Activated CD4-positive, alpha-beta memory T cell treated with anti-CD3 and anti-CD28 coated beads, Interleukin-2, amount 10 ng/mL, durations not matched to agents 7 days and 5 days (primary cell): Measurements from ENCODE around the gene CBY2. TPM values are rescaled to one million over a fixed set of nuclear protein-coding genes. Genes with fewer than 3 reads are reported as not detected.
A peak's percentile ranks its signal among the peaks of the same experiment; 100 is the strongest.
"Not testable (repeated sequence)": the region's sequence is repeated elsewhere in the genome, so short reads cannot be mapped to it uniquely, and the experiment has no call there.

Source experiments
- CTCF ChIA-PET: fragments of 350-600 bp; sonication (Branson Sonifier 250); formaldehyde crosslinking; loops from one replicate; lab custom pipeline; 2021; ENCODE audit warnings: antibody characterized with exemption, inconsistent platforms; lab: Charles Lee
- POLR2A ChIA-PET: fragments of 350-600 bp; sonication (Branson Sonifier 250); formaldehyde crosslinking; loops from one replicate; lab custom pipeline; 2021; ENCODE audit warnings: antibody characterized with exemption; lab: Charles Lee
- DNase-seq: peaks from one replicate; pipeline ENCODE4 v3.0.0-alpha.2; 2020
- H3K27ac Mint-ChIP-seq: one replicate; pipeline ENCODE4 v1.8.0; 2021; ENCODE audit warnings: mild to moderate bottlenecking, mixed read lengths
- H3K27me3 Mint-ChIP-seq: one replicate; pipeline ENCODE4 v1.8.0; 2021; ENCODE audit warnings: mixed read lengths
- H3K36me3 Mint-ChIP-seq: one replicate; pipeline ENCODE4 v1.8.0; 2021; ENCODE audit warnings: low read depth, mixed read lengths
- H3K4me1 Mint-ChIP-seq: one replicate; pipeline ENCODE4 v1.8.0; 2021; ENCODE audit warnings: mixed read lengths
- H3K4me3 Mint-ChIP-seq: one replicate; pipeline ENCODE4 v1.8.0; 2021; ENCODE audit warnings: mild to moderate bottlenecking, mixed read lengths
- H3K9me3 Mint-ChIP-seq: one replicate; pipeline ENCODE4 v1.8.0; 2021; ENCODE audit warnings: mixed read lengths
- total RNA-seq, 2 experiments: library from RNA; stranded (reverse); gene quantifications; one replicate each; pipeline ENCODE4 v1.2.3, GENCODE V29; 2021

The CBY2 gene
- total RNA-seq, 2 experiments from 2014 or later, result not detected

GRCh38 chr13:45731455-45731854 is 29.3 kb downstream of the CBY2 start:
- Mint-ChIP-seq H3K4me3 (no peak overlapping the region), H3K27ac (no peak overlapping the region), H3K36me3 (no peaks in the 10 kb centered on the region), H3K9me3 (no peaks in the 10 kb centered on the region), H3K27me3 (peaks cover 8% of the 10 kb centered on the region), H3K4me1 (no peaks in the 10 kb centered on the region)
- POLR2A ChIA-PET, result no interaction called here
- DNase-seq, result no peak
- CTCF ChIA-PET, result no interaction called here

DNA sequence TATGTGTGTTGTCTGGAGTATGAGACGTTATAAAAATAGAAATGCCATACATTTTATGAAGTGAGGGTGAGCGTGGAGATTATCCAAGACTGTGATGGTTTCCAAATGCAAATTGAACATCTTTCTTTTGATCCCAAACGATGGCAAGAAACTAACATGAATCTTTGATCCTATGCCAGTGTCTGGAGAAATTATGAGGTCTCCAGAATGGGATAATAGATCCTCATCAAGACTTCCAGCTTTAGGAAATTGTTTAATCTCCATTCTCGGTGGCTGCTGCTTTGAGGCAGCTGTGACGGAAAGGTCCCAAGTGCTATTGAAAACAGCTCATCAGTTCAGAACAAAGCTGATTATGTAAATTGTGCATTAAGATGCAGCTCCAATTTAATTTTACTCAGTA is 30.8 kb downstream of the CBY2 start:
- Mint-ChIP-seq H3K36me3 (no peaks in the 10 kb centered on the region), H3K27me3 (peaks cover 8% of the 10 kb centered on the region), H3K9me3 (no peaks in the 10 kb centered on the region), H3K27ac (no peak overlapping the region), H3K4me1 (no peaks in the 10 kb centered on the region), H3K4me3 (no peak overlapping the region)
- ChIA-PET CTCF (interaction anchor here (0.5 kb wide), 1 partner anchor 113 kb away, joined by 5 read pairs; no protein-coding TSS in a partner anchor), POLR2A (no interaction called here)
- DNase-seq, result no peak

- H3K27me3 Mint-ChIP-seq, result peaks cover 8% of the 10 kb centered on the region
- DNase-seq, result no peak
- H3K4me3 Mint-ChIP-seq, result no peak overlapping the region
- no peaks in the 10 kb centered on the region for H3K9me3 Mint-ChIP-seq
- H3K27ac Mint-ChIP-seq, result no peak overlapping the region
- no peaks in the 10 kb centered on the region for H3K36me3 Mint-ChIP-seq
- CTCF ChIA-PET, result interaction anchor here (0.5 kb wide), 1 partner anchor 114 kb away, joined by 5 read pairs; no protein-coding TSS in a partner anchor
- H3K4me1 Mint-ChIP-seq, result no peaks in the 10 kb centered on the region
- POLR2A ChIA-PET, result no interaction called here
Observed at GRCh38 chr13:45733361-45733760, 31.2 kb downstream of the CBY2 start.

GRCh38 chr13:45737571-45738017 is 35.5 kb downstream of the CBY2 start:
- CTCF ChIA-PET, result interaction anchor here (0.8 kb wide), 1 partner anchor 68 kb away, joined by 3 read pairs; no protein-coding TSS in a partner anchor
- POLR2A ChIA-PET, result no interaction called here
- no peaks in the 10 kb centered on the region for H3K9me3 Mint-ChIP-seq
- no peak overlapping the region for H3K27ac Mint-ChIP-seq
- H3K4me3 Mint-ChIP-seq, result no peak overlapping the region
- no peaks in the 10 kb centered on the region for H3K4me1 Mint-ChIP-seq
- DNase-seq, result peak; percentile 19
- H3K36me3 Mint-ChIP-seq, result no peaks in the 10 kb centered on the region
- H3K27me3 Mint-ChIP-seq, result no peaks in the 10 kb centered on the region

DNA sequence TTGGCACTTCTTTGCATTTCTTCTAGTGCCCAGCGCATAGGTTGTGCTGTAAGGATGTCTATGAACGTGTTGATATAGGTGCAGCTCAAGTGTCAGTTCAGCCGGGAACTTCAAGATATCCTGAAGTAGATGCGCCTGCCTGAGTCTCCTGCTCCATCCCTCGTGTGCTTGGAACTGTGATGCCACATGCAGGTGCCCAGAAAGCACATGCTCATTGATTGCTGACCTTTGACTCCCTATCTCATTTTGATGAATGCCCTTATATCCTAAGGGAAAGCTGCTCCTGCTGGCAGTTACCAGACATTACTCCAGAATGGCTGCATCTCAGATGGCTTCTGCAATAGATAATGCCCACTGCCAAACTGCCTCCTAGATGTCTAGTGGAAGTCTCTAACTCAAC is 40.9 kb downstream of the CBY2 start:
- no peaks in the 10 kb centered on the region for H3K36me3 Mint-ChIP-seq
- H3K27ac Mint-ChIP-seq, result no peak overlapping the region
- ChIA-PET CTCF (interaction anchor here (0.7 kb wide), 1 partner anchor 898 kb away, joined by 4 read pairs; no protein-coding TSS in a partner anchor), POLR2A (no interaction called here)
- peaks cover 1% of the 10 kb centered on the region for H3K27me3 Mint-ChIP-seq
- DNase-seq, result no peak
- no peaks in the 10 kb centered on the region for H3K9me3 Mint-ChIP-seq
- no peak overlapping the region for H3K4me3 Mint-ChIP-seq
- H3K4me1 Mint-ChIP-seq, result no peaks in the 10 kb centered on the region

GRCh38 chr13:45744979-45745378 is 42.9 kb downstream of the CBY2 start:
- ChIA-PET CTCF (no interaction called here), POLR2A (no interaction called here)
- H3K27me3 Mint-ChIP-seq, result peaks cover 3% of the 10 kb centered on the region
- H3K9me3 Mint-ChIP-seq, result no peaks in the 10 kb centered on the region
- no peak overlapping the region for H3K4me3 Mint-ChIP-seq
- no peaks in the 10 kb centered on the region for H3K4me1 Mint-ChIP-seq
- DNase-seq, result no peak
- H3K36me3 Mint-ChIP-seq, result no peaks in the 10 kb centered on the region
- H3K27ac Mint-ChIP-seq, result no peak overlapping the region

- Mint-ChIP-seq H3K9me3 (no peaks in the 10 kb centered on the region), H3K27ac (no peak overlapping the region), H3K4me1 (no peaks in the 10 kb centered on the region), H3K36me3 (no peaks in the 10 kb centered on the region), H3K4me3 (no peak overlapping the region), H3K27me3 (peaks cover 3% of the 10 kb centered on the region)
- ChIA-PET CTCF (no interaction called here), POLR2A (no interaction called here)
- DNase-seq, result no peak
Observed at GRCh38 chr13:45747071-45747470, 45.0 kb downstream of the CBY2 start.

DNA sequence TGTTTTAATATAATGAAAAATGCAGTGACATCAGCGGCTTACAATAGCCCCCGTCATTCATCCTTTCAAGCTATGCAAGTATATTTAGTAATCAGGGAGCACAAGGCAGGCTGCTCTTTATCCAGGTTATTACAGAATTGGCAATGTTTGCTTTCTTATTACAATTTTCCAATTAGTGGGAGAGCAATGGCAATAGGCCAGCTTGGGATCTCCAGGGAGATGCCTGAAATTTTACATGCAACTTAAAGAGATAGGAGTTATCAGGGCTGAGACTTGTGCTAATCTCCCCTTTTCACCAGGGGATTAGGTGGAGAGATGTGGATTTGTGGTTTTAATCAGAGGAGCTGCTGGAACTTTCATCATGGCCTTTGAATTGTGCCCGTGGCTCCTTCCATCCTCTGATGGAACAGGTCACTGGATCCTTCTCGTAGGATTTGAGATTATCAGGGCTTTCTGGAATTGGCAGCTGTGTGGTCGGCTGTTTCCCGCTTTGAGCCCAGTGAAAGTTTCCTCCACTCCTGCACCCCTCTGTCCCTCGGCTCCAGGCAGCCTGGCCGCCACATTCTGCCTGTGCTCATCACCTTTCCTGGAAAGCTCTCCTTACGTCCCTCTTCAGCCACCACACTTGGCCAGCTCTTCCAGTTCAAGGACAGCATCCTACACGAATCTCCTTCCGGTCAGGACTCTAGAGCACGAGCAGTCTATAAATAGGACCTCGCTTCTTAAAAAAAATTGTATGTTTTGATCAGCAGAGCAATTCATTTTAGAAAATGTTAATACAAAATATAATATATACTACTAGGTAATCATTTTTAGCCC is 47.0 kb downstream of the CBY2 start:
- no peaks in the 10 kb centered on the region for H3K36me3 Mint-ChIP-seq
- H3K27me3 Mint-ChIP-seq, result peaks cover 2% of the 10 kb centered on the region
- H3K4me1 Mint-ChIP-seq, result no peaks in the 10 kb centered on the region
- H3K9me3 Mint-ChIP-seq, result no peaks in the 10 kb centered on the region
- H3K27ac Mint-ChIP-seq, result no peak overlapping the region
- ChIA-PET CTCF (no interaction called here), POLR2A (no interaction called here)
- no peak overlapping the region for H3K4me3 Mint-ChIP-seq
- no peak for DNase-seq

GRCh38 chr13:45750566-45750965 is 48.4 kb downstream of the CBY2 start:
- Mint-ChIP-seq H3K27me3 (peaks cover 2% of the 10 kb centered on the region), H3K9me3 (no peaks in the 10 kb centered on the region), H3K4me1 (no peaks in the 10 kb centered on the region), H3K4me3 (no peak overlapping the region), H3K27ac (no peak overlapping the region), H3K36me3 (no peaks in the 10 kb centered on the region)
- CTCF ChIA-PET, result no interaction called here
- POLR2A ChIA-PET, result no interaction called here
- no peak for DNase-seq

- Mint-ChIP-seq H3K27me3 (peaks cover 2% of the 10 kb centered on the region), H3K4me1 (no peaks in the 10 kb centered on the region), H3K27ac (no peak overlapping the region), H3K4me3 (no peak overlapping the region), H3K36me3 (no peaks in the 10 kb centered on the region), H3K9me3 (no peaks in the 10 kb centered on the region)
- ChIA-PET CTCF (no interaction called here), POLR2A (no interaction called here)
- DNase-seq, result no peak
Observed at GRCh38 chr13:45751885-45752284, 49.8 kb downstream of the CBY2 start.

DNA sequence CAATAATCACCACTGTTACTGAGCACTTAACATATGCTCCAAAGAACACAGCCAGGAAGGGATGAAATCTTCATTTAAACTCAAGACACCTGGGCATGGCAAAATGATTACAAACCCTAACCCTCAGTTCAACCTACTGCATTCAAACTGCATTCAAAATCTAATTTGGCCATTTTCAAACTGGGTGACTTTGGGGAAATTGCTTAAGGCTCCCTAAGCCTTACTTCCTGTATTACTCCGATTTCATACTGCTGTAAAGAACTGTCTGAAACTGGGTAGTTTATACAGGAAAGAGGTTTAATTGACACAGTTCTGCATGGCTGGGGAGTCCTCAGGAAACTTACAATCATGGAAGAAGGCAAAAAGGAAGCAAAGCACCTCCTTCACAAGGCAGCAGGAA is 50.4 kb downstream of the CBY2 start:
- no peak for DNase-seq
- Mint-ChIP-seq H3K27me3 (peaks cover 2% of the 10 kb centered on the region), H3K27ac (no peak overlapping the region), H3K4me3 (no peak overlapping the region), H3K4me1 (no peaks in the 10 kb centered on the region), H3K36me3 (no peaks in the 10 kb centered on the region), H3K9me3 (peaks cover 1% of the 10 kb centered on the region)
- ChIA-PET POLR2A (no interaction called here), CTCF (no interaction called here)

- H3K4me1 Mint-ChIP-seq, H3K27ac Mint-ChIP-seq, H3K4me3 Mint-ChIP-seq, H3K36me3 Mint-ChIP-seq, POLR2A ChIA-PET, DNase-seq, H3K27me3 Mint-ChIP-seq, CTCF ChIA-PET: not testable (repeated sequence)
- peaks cover 10% of the 10 kb centered on the region for H3K9me3 Mint-ChIP-seq
Observed at GRCh38 chr13:45756498-45756897, 54.4 kb downstream of the CBY2 start.

DNA sequence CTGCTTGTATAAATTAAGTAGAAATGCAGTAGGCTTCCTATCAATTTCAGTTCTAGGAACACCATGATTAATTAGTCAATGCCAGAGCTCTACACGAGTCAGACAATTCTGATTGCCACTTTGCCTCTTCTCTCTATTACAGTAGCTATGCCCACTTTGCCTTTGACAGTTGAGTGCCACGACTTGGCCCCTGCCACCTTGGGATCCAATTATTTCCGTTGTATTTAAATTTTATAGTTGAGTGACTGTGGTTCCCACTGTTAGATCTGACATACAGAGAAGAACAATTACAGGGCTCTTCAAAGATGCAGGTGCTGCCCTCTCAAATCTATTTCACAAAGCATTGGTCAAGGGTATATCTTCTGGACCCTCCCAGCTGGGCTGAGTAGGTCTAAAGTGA is 55.5 kb downstream of the CBY2 start:
- H3K4me1 Mint-ChIP-seq, CTCF ChIA-PET, H3K4me3 Mint-ChIP-seq, H3K36me3 Mint-ChIP-seq, H3K27ac Mint-ChIP-seq, H3K27me3 Mint-ChIP-seq, DNase-seq, POLR2A ChIA-PET: not testable (repeated sequence)
- H3K9me3 Mint-ChIP-seq, result peaks cover 10% of the 10 kb centered on the region

DNA sequence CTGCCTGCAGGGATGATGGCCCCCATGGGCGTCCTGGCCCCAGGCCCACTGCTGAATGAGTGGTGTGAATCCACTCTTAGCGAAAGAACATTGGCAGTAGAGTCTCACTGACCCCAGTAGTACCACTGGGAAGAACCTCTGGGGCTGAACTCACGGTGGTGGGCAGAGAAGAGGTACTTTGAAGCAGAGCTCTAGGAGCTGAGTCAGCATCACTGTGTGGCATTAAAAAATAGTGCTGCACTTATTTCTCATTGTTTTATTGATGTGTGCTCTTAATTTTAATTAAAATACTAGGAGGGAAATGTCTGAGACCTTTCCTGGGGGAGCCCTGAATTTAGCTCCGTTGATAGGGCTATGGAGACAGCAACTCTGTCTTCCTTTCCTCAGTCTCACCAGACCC is 61.3 kb downstream of the CBY2 start:
- Mint-ChIP-seq H3K4me1 (no peaks in the 10 kb centered on the region), H3K9me3 (peaks cover 3% of the 10 kb centered on the region), H3K27ac (no peak overlapping the region), H3K27me3 (peaks cover 10% of the 10 kb centered on the region), H3K36me3 (no peaks in the 10 kb centered on the region), H3K4me3 (no peak overlapping the region)
- no peak for DNase-seq
- POLR2A ChIA-PET, result no interaction called here
- CTCF ChIA-PET, result no interaction called here
